HEK293 (cell line): ENCODE data around the gene COL13A1.

Experiments
- CTCF ChIA-PET: fragments of 350-600 bp; formaldehyde crosslinking; extraction: SDS; loops from one replicate; lab custom pipeline; 2021; ENCODE audit warnings: antibody characterized with exemption; lab: Yijun Ruan, JAX
- POLR2A ChIA-PET: fragments of 300-600 bp; formaldehyde crosslinking; extraction: SDS; loops from one replicate; lab custom pipeline; 2020; ENCODE audit warnings: antibody characterized with exemption, inconsistent platforms; lab: Yijun Ruan, JAX
- H3K27ac ChIP-seq: fragments of 200-500 bp; sonication (Bioruptor generic); 2 replicates; pipeline ENCODE4 v1.5.1; 2014; ENCODE audit warnings: low read depth, low read length, control low read depth, inconsistent platforms; ENCODE audit errors: extremely low read depth
- H3K36me3 ChIP-seq, 2 experiments: fragments of 200-500 bp in 1 of 2; sonication (Bioruptor generic) in 1 of 2; 1 replicate in 1 of 2; 2 replicates in 1 of 2; pipeline ENCODE4 v1.5.1; 2014 to 2017; ENCODE audit warnings: inconsistent platforms in 2 of 2, low read length in 2 of 2; ENCODE audit not compliant: control insufficient read depth in 2 of 2, insufficient read depth in 1 of 2
- H3K4me1 ChIP-seq: fragments of 200-500 bp; sonication (Bioruptor generic); 2 replicates; pipeline ENCODE4 v1.5.1; 2014; ENCODE audit warnings: mild to moderate bottlenecking, low read length, inconsistent platforms; ENCODE audit not compliant: control insufficient read depth, insufficient read depth
- H3K4me3 ChIP-seq: 2 replicates; pipeline ENCODE4 v1.5.1; 2011; ENCODE audit warnings: low read depth, mild to moderate bottlenecking, control low read depth, low read length, moderate library complexity
- H3K9me3 ChIP-seq: fragments of 200-500 bp; sonication (Bioruptor generic); 2 replicates; pipeline ENCODE4 v1.5.1; 2014; ENCODE audit warnings: low read depth, low read length, inconsistent platforms; ENCODE audit not compliant: control insufficient read depth, insufficient read depth
- ATF2 ChIP-seq: fragments of 450-650 bp; formaldehyde crosslinking; IDR thresholded peaks from 2 replicates; pipeline ENCODE4 v1.5.1; 2016; ENCODE audit warnings: missing biosample characterization, missing genetic modification characterization, low read depth
- GLIS1 ChIP-seq: fragments of 450-650 bp; formaldehyde crosslinking; IDR thresholded peaks from 2 replicates; pipeline ENCODE4 v1.5.1; 2016; ENCODE audit warnings: missing biosample characterization, missing genetic modification characterization
- HIC1 ChIP-seq: fragments of 450-650 bp; formaldehyde crosslinking; IDR thresholded peaks from 2 replicates; pipeline ENCODE4 v1.5.1; 2016; ENCODE audit warnings: missing biosample characterization, missing genetic modification characterization
- HOXA7 ChIP-seq: sonication (generic); formaldehyde crosslinking; IDR thresholded peaks from 2 replicates; pipeline ENCODE4 v1.8.1; 2022; ENCODE audit warnings: missing genetic modification reagents, borderline replicate concordance
- HOXC10 ChIP-seq: sonication (generic); formaldehyde crosslinking; IDR thresholded peaks from 2 replicates; pipeline ENCODE4 v1.8.1; 2023; ENCODE audit warnings: mild to moderate bottlenecking, missing genetic modification reagents
- HOXD13 ChIP-seq: sonication (generic); formaldehyde crosslinking; IDR thresholded peaks from 2 replicates; pipeline ENCODE4 v1.8.0; 2022; ENCODE audit warnings: missing genetic modification reagents, borderline replicate concordance
- KLF7 ChIP-seq: fragments of 450-650 bp; formaldehyde crosslinking; IDR thresholded peaks from 2 replicates; pipeline ENCODE4 v1.5.1; 2016; ENCODE audit warnings: missing biosample characterization, missing genetic modification characterization, borderline replicate concordance
- MYNN ChIP-seq: fragments of 450-650 bp; formaldehyde crosslinking; IDR thresholded peaks from 2 replicates; pipeline ENCODE4 v1.5.1; 2016; ENCODE audit warnings: missing biosample characterization, missing genetic modification characterization, borderline replicate concordance
- PRDM1 ChIP-seq: fragments of 450-650 bp; formaldehyde crosslinking; IDR thresholded peaks from 2 replicates; pipeline ENCODE4; 2016; ENCODE audit warnings: missing biosample characterization, missing genetic modification characterization
- REPIN1 ChIP-seq: fragments of 450-650 bp; formaldehyde crosslinking; IDR thresholded peaks from 2 replicates; pipeline ENCODE4 v1.5.1; 2017; ENCODE audit warnings: missing biosample characterization, missing genetic modification characterization, low read depth
- SP2 ChIP-seq: fragments of 450-650 bp; formaldehyde crosslinking; IDR thresholded peaks from 2 replicates; pipeline ENCODE4 v1.5.1; 2016; ENCODE audit warnings: missing biosample characterization, missing genetic modification characterization
- SP3 ChIP-seq: fragments of 450-650 bp; formaldehyde crosslinking; IDR thresholded peaks from 2 replicates; pipeline ENCODE4 v1.5.1; 2016; ENCODE audit warnings: missing biosample characterization, missing genetic modification characterization
- ZBTB17 ChIP-seq: fragments of 450-650 bp; formaldehyde crosslinking; IDR thresholded peaks from 2 replicates; pipeline ENCODE4 v1.5.1; 2016; ENCODE audit warnings: missing biosample characterization, missing genetic modification characterization
- ZBTB21 ChIP-seq: fragments of 450-650 bp; formaldehyde crosslinking; IDR thresholded peaks from 2 replicates; pipeline ENCODE4 v1.5.1; 2017; ENCODE audit warnings: missing biosample characterization, missing genetic modification characterization
- ZEB2 ChIP-seq: fragments of 450-650 bp; formaldehyde crosslinking; IDR thresholded peaks from 2 replicates; pipeline ENCODE4 v1.5.1; 2016; ENCODE audit warnings: missing biosample characterization, missing genetic modification characterization
- ZFP37 ChIP-seq: fragments of 450-650 bp; formaldehyde crosslinking; IDR thresholded peaks from 2 replicates; pipeline ENCODE4 v1.5.1; 2016; ENCODE audit warnings: missing biosample characterization, missing genetic modification characterization
- ZNF10 ChIP-seq: fragments of 450-650 bp; formaldehyde crosslinking; IDR thresholded peaks from 2 replicates; pipeline ENCODE4 v1.5.1; 2017; ENCODE audit warnings: missing biosample characterization, missing genetic modification characterization
- ZNF121 ChIP-seq: fragments of 450-650 bp; formaldehyde crosslinking; IDR thresholded peaks from 2 replicates; pipeline ENCODE4 v1.5.1; 2016; ENCODE audit warnings: missing biosample characterization, missing genetic modification characterization
- ZNF169 ChIP-seq: fragments of 450-650 bp; formaldehyde crosslinking; IDR thresholded peaks from 2 replicates; pipeline ENCODE4 v1.5.1; 2016; ENCODE audit warnings: missing biosample characterization, missing genetic modification characterization
- ZNF2 ChIP-seq: fragments of 450-650 bp; formaldehyde crosslinking; IDR thresholded peaks from 2 replicates; pipeline ENCODE4 v1.5.1; 2016; ENCODE audit warnings: missing biosample characterization, missing genetic modification characterization
- ZNF23 ChIP-seq: fragments of 450-650 bp; formaldehyde crosslinking; IDR thresholded peaks from 2 replicates; pipeline ENCODE4 v1.5.1; 2016; ENCODE audit warnings: missing biosample characterization, missing genetic modification characterization, borderline replicate concordance
- ZNF239 ChIP-seq: fragments of 450-650 bp; formaldehyde crosslinking; IDR thresholded peaks from 2 replicates; pipeline ENCODE4 v1.5.1; 2016; ENCODE audit warnings: missing biosample characterization, missing genetic modification characterization
- ZNF324 ChIP-seq: fragments of 450-650 bp; formaldehyde crosslinking; IDR thresholded peaks from 2 replicates; pipeline ENCODE4 v1.5.1; 2016; ENCODE audit warnings: missing biosample characterization, missing genetic modification characterization
- ZNF341 ChIP-seq: fragments of 450-650 bp; formaldehyde crosslinking; IDR thresholded peaks from 2 replicates; pipeline ENCODE4; 2016; ENCODE audit warnings: low read depth, missing biosample characterization, missing genetic modification characterization
- ZNF37A ChIP-seq: fragments of 450-650 bp; IDR thresholded peaks from 2 replicates; pipeline ENCODE4 v1.5.1; 2018; ENCODE audit warnings: missing biosample characterization, missing genetic modification characterization
- ZNF48 ChIP-seq: fragments of 450-650 bp; formaldehyde crosslinking; IDR thresholded peaks from 2 replicates; pipeline ENCODE4 v1.5.1; 2016; ENCODE audit warnings: missing biosample characterization, missing genetic modification characterization
- ZNF501 ChIP-seq: fragments of 450-650 bp; formaldehyde crosslinking; IDR thresholded peaks from 2 replicates; pipeline ENCODE4 v1.5.1; 2016; ENCODE audit warnings: missing biosample characterization, missing genetic modification characterization
- ZNF530 ChIP-seq: fragments of 450-650 bp; formaldehyde crosslinking; IDR thresholded peaks from 2 replicates; pipeline ENCODE4 v1.5.1; 2016; ENCODE audit warnings: low read depth, missing biosample characterization, missing genetic modification characterization
- ZNF558 ChIP-seq: fragments of 450-650 bp; formaldehyde crosslinking; IDR thresholded peaks from 2 replicates; pipeline ENCODE4 v1.5.1; 2016; ENCODE audit warnings: missing biosample characterization, missing genetic modification characterization
- ZNF571 ChIP-seq: fragments of 450-650 bp; formaldehyde crosslinking; IDR thresholded peaks from 2 replicates; pipeline ENCODE4 v1.5.0; 2017; ENCODE audit warnings: missing biosample characterization, missing genetic modification characterization
- ZNF664 ChIP-seq: fragments of 450-650 bp; formaldehyde crosslinking; IDR thresholded peaks from 2 replicates; pipeline ENCODE4 v1.5.1; 2016; ENCODE audit warnings: missing biosample characterization, missing genetic modification characterization
- TF ChIP-seq, protein P1 (sequence below): fragments of 450-650 bp; formaldehyde crosslinking; IDR thresholded peaks from 2 replicates; pipeline ENCODE4 v1.5.1; 2016; ENCODE audit warnings: missing biosample characterization, missing genetic modification characterization
- TF ChIP-seq, protein P2 (sequence below): fragments of 450-650 bp; formaldehyde crosslinking; IDR thresholded peaks from 2 replicates; pipeline ENCODE4 v1.5.1; 2016; ENCODE audit warnings: missing biosample characterization, missing genetic modification characterization

COL13A1 gene

DNA sequence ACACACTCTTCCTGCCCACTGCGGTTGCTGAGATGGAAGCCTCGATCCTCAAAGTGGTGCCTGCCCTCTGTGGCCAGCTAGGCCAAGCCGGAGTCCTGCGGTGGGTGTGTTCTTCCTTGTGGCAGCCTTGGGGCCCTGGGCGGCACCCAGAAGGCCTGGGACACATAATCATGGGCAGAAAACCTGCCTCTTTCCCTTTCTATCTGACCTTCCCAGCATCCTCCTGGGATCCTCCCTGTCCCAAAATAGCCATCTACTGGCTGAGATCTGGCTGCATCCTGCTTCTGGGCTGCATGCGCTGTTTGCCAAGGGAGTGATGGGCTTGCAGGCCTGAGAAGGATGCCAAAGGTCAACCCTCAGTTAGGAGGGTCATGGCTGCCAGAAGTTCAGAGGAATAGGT is 23.9 kb downstream of the COL13A1 start:
- Histone ChIP-seq H3K27ac (no peak overlapping the region), H3K4me1 (no peaks in the 10 kb centered on the region), H3K36me3 (no peaks in the 10 kb centered on the region)
- POLR2A ChIA-PET, result no interaction called here
- TF ChIP-seq ZNF23 (tag by site-specific recombination) (no peak), GLIS1 (no peak), ZNF169 (tag by site-specific recombination) (no peak), ZNF10 (no peak), ZNF239 (tag by site-specific recombination) (no peak), HIC1 (no peak), HOXA7 (CRISPR knock-in tag) (no peak), ZNF121 (tag by site-specific recombination) (no peak), ZNF558 (tag by site-specific recombination) (no peak), HOXD13 (no peak), ZNF530 (tag by site-specific recombination) (no peak), ZFP37 (no peak), SP2 (no peak), ZNF48 (tag by site-specific recombination) (no peak), ZEB2 (no peak), ATF2 (no peak)
- TF ChIP-seq, protein P1, sequence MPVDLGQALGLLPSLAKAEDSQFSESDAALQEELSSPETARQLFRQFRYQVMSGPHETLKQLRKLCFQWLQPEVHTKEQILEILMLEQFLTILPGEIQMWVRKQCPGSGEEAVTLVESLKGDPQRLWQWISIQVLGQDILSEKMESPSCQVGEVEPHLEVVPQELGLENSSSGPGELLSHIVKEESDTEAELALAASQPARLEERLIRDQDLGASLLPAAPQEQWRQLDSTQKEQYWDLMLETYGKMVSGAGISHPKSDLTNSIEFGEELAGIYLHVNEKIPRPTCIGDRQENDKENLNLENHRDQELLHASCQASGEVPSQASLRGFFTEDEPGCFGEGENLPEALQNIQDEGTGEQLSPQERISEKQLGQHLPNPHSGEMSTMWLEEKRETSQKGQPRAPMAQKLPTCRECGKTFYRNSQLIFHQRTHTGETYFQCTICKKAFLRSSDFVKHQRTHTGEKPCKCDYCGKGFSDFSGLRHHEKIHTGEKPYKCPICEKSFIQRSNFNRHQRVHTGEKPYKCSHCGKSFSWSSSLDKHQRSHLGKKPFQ (tag by site-specific recombination), result no peak
- TF ChIP-seq, all 188 proteins: peak for 0
- no peak overlapping the region for H3K4me3 ChIP-seq
- CTCF ChIA-PET, result interaction anchor here (0.6 to 0.8 kb wide), 2 partner anchors 82 to 1959 kb away, joined by 3 read pairs; no protein-coding TSS in a partner anchor
- H3K9me3 ChIP-seq, result no peaks in the 10 kb centered on the region

DNA sequence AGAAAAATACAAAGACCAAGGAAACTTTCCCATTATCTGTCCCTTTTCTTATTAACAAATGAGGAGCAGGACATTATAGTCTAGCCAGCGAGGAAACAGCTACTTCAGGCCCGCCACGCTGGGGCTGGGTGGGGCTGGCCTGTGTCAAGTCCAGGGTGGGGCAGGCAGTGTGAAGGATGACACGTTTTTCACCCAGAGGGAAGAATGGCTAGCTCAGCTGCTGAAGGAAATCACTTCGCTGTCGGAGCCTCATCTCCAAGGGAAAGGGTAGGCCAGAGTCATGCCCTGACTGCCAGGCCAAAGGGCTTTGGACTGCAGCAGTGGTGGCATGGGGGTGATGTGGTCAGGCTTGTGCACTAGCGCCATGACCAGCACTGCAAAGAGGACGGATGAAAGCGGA is 24.4 kb downstream of the COL13A1 start:
- Histone ChIP-seq H3K27ac (no peak overlapping the region), H3K9me3 (no peaks in the 10 kb centered on the region), H3K36me3 (no peaks in the 10 kb centered on the region), H3K4me3 (no peak overlapping the region), H3K4me1 (no peaks in the 10 kb centered on the region)
- ChIA-PET POLR2A (no interaction called here), CTCF (interaction anchor here (0.5 to 0.8 kb wide), 2 partner anchors 12 to 83 kb away, joined by 3 read pairs; no protein-coding TSS in a partner anchor)
- TF ChIP-seq ZNF664 (tag by site-specific recombination), result no peak
- no peak for TF ChIP-seq SP2
- TF ChIP-seq ZNF501, result no peak
- TF ChIP-seq, protein P2, sequence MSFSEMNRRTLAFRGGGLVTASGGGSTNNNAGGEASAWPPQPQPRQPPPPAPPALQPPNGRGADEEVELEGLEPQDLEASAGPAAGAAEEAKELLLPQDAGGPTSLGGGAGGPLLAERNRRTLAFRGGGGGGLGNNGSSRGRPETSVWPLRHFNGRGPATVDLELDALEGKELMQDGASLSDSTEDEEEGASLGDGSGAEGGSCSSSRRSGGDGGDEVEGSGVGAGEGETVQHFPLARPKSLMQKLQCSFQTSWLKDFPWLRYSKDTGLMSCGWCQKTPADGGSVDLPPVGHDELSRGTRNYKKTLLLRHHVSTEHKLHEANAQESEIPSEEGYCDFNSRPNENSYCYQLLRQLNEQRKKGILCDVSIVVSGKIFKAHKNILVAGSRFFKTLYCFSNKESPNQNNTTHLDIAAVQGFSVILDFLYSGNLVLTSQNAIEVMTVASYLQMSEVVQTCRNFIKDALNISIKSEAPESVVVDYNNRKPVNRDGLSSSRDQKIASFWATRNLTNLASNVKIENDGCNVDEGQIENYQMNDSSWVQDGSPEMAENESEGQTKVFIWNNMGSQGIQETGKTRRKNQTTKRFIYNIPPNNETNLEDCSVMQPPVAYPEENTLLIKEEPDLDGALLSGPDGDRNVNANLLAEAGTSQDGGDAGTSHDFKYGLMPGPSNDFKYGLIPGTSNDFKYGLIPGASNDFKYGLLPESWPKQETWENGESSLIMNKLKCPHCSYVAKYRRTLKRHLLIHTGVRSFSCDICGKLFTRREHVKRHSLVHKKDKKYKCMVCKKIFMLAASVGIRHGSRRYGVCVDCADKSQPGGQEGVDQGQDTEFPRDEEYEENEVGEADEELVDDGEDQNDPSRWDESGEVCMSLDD, result no peak
- no peak for TF ChIP-seq ZNF2 (tag by site-specific recombination)
- TF ChIP-seq ZNF324, result no peak
- no peak for TF ChIP-seq SP3 (tag by site-specific recombination)
- TF ChIP-seq ZBTB21 (tag by site-specific recombination), result no peak
- TF ChIP-seq ZNF341 (tag by site-specific recombination), result no peak
- no peak for TF ChIP-seq ZBTB17 (tag by site-specific recombination)
- TF ChIP-seq MYNN (tag by site-specific recombination), result no peak
- TF ChIP-seq KLF7 (tag by site-specific recombination), result no peak
- TF ChIP-seq PRDM1 (tag by site-specific recombination), result no peak
- no peak for TF ChIP-seq HOXC10 (CRISPR knock-in tag)
- no peak for TF ChIP-seq ZNF37A (tag by site-specific recombination)
- no peak for TF ChIP-seq ZNF571 (tag by site-specific recombination)
- TF ChIP-seq REPIN1 (tag by site-specific recombination), result no peak
